Breast epithelium (tissue), 3 donors: ENCODE results near the gene COX17.

Source experiments
- POLR2A ChIP-seq: fragments of 450-650 bp; IDR thresholded peaks from one replicate; pipeline ENCODE4 v1.6.1; 2016; ENCODE audit warnings: antibody characterized with exemption, mild to moderate bottlenecking, moderate library complexity
- TF ChIP-seq, protein P1 (sequence below), 3 donors: fragments of 450-650 bp; IDR thresholded peaks; one replicate each; pipeline ENCODE4 v1.5.1; 2016 to 2017; ENCODE audit warnings: antibody characterized with exemption in 3 of 3, mild to moderate bottlenecking in 3 of 3, moderate library complexity in 3 of 3

DNA sequence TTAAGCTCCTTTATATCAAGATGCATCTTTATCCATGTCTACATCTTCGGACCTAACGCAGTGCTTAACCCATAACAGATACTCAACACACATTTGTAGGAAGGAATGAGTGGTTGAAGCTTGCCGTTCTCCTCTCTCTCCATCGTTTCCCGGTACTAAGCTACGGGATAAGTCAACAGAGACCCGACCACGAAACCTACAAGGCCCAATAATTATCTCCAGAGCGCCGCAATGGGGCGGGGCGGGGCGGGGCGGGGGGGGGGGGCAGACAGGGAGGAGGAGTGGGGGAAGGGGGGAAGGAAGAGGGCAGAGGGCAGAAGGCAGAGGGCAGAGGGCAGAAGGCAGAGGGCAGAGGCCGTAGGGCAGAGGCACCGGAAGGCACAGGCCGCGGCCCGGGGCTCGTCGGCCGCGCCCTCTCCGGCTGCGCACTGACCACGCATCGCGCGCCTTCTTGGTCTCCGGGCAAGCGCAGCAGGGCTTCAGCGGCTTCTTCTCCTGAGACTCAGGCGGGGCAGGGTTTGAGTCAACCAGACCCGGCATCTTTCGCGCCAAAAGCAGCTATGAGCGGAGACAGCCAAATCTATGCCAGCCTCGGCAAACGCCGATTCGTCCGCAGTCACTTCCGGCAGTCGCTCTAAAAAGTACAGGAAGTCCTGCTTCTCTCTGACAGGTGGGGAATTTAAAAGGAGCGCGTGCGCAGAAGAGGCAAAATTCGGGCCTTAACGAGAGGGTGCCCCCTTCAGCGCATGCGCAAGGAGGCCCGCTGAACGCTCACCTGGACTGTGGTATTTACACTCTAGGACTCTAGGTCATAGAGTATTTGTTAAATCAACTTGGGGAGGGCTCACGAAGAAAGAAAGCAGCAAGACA lies at the start of gene COX17:
- TF ChIP-seq, protein P1, sequence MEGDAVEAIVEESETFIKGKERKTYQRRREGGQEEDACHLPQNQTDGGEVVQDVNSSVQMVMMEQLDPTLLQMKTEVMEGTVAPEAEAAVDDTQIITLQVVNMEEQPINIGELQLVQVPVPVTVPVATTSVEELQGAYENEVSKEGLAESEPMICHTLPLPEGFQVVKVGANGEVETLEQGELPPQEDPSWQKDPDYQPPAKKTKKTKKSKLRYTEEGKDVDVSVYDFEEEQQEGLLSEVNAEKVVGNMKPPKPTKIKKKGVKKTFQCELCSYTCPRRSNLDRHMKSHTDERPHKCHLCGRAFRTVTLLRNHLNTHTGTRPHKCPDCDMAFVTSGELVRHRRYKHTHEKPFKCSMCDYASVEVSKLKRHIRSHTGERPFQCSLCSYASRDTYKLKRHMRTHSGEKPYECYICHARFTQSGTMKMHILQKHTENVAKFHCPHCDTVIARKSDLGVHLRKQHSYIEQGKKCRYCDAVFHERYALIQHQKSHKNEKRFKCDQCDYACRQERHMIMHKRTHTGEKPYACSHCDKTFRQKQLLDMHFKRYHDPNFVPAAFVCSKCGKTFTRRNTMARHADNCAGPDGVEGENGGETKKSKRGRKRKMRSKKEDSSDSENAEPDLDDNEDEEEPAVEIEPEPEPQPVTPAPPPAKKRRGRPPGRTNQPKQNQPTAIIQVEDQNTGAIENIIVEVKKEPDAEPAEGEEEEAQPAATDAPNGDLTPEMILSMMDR (IDR thresholded peaks at IDR 0.05), result no peak
- TF ChIP-seq POLR2A, result peak; percentile 28
